NCI-H1930 (cell line): ENCODE results near the gene UBTD1.
A peak's percentile ranks its signal among the peaks of the same experiment; 100 is the strongest.

Source experiments
- DNase-seq, 2 experiments: peaks; one replicate each; lab custom pipeline; 2025; lab: John Stamatoyannopoulos, UW

Gene UBTD1

GRCh38 chr10:97482381-97482780, 16.3 kb upstream of the UBTD1 start:
- no peak for DNase-seq

GRCh38 chr10:97483506-97483905, 15.2 kb upstream of the UBTD1 start:
- DNase-seq: no peak

- DNase-seq: no peak
Measured at GRCh38 chr10:97483921-97484320, 14.8 kb upstream of the UBTD1 start.

GRCh38 chr10:97485647-97486281, 13.0 kb upstream of the UBTD1 start:
- DNase-seq: no peak

DNA sequence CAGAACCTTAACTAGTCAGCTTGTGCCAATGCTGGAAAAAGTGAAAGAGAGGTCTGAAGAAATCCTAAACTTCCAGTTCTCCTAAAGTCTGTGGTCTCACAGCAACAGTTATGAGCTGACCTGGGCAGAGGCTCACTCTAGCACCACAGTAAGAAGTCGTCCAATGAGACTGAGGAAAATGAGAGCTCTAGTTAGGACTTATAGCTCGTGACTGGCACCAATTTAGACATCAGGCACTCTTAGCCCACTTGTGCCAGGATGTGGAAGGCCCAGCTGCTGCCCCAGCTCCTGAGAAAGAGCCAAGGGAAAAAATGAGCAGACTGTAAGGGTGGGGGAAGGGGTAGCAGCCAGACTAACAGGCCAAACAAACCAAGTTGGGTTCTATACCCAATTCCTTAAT, 8.1 kb upstream of the UBTD1 start:
- no peak for DNase-seq

DNA sequence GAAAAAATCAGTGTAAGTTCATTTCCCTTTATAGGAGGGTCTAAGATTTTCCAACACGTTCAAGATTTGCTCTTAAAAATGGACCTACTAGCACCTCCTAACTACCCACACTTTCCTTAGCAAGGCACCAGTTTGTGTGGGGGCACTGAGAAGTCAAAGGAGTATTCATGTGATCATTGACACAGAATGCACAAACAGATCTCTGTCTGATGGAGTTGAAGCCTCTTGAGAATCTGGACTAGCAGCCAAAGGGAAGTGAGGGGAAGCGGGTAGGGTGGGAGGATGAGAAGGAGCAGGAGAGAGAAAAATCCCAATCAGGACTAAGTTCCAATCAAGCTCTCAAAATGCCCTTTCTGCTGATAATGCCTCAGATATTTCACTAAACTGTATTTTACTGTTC, 4.6 kb upstream of the UBTD1 start:
- no peak for DNase-seq

DNA sequence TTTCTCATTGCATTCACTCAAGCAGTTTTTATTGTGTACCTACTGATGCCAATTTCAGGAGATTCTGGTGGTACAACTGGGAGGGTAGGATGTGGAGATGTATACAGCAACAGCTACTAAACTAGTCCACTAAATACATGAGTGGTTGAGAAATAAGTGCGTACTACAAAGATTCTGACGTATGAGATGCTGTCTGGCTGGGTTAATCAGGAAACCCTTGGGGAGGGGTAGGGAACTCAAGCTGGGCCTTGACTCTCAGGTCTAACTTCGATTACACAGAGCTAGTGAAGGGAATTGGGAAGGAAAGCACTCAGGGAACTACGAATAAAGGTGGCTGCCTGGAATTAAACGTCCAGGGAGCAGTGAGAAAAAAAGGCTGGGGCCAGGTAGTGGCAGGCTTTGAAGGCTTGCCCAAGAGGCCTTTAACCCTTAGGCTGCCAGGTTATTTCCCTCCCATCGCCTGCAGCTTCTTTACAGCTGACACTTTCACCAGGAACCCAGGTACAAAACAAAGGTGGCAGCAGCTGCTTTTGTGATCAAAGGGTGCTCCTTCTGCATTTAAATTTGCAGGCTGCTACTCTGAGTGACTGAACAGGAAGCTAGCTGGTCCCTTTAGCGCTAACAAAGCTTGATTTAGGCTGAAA, 3.7 kb upstream of the UBTD1 start:
- no peak for DNase-seq

GRCh38 chr10:97497572-97498075, 1.1 kb upstream of the UBTD1 start:
- DNase-seq: peak in 1 of 2 experiments; percentile 17

- DNase-seq: peak; percentile 93 to 96
Measured at GRCh38 chr10:97498076-97498840, 466 bp upstream of the UBTD1 start, which contains the start of gene MMS19. Gene MMS19, minus strand, starts transcription at chr10:97498422. Its CDS starts 38 bp downstream, at chr10:97498384.

GRCh38 chr10:97499561-97500296, 1.0 kb downstream of the UBTD1 start:
- no peak for DNase-seq

DNA sequence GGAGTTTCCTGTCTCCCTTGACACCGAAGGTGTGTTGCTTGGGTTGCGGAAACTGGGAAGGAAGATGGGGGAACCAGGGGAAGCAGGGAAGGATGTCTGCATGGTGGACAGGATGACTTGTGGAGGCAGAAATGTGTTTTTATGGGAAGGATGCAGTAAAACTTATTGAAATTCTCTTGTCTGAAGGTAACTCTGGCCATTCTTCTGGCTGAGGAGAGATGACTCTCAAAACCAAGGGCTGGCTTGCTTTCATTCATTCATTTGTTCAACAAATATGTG, 1.5 kb downstream of the UBTD1 start:
- no peak for DNase-seq

- DNase-seq: no peak
Measured at GRCh38 chr10:97502916-97503315, 4.2 kb downstream of the UBTD1 start.

DNA sequence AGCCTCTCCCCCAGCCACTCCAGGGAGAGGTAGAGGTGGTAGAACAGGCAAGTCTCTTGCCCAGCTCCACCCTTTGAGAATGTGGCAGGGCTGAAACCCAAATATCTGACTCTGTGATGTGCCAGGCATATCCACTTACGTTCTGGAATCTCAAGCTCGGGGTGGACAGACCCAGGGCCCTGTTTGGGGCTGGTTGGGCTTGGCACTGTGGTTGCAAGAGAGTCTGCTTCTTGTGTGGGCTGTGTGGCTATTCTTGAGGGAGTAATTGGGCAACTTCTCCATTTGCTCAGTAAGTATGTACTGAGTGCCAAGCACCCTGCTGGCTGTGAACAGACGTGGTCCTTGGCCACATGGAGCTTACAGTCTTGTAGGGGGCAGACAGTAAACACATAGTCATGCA, 4.7 kb downstream of the UBTD1 start:
- no peak for DNase-seq

- no peak for DNase-seq
Measured at GRCh38 chr10:97505152-97505551, 6.4 kb downstream of the UBTD1 start.

DNA sequence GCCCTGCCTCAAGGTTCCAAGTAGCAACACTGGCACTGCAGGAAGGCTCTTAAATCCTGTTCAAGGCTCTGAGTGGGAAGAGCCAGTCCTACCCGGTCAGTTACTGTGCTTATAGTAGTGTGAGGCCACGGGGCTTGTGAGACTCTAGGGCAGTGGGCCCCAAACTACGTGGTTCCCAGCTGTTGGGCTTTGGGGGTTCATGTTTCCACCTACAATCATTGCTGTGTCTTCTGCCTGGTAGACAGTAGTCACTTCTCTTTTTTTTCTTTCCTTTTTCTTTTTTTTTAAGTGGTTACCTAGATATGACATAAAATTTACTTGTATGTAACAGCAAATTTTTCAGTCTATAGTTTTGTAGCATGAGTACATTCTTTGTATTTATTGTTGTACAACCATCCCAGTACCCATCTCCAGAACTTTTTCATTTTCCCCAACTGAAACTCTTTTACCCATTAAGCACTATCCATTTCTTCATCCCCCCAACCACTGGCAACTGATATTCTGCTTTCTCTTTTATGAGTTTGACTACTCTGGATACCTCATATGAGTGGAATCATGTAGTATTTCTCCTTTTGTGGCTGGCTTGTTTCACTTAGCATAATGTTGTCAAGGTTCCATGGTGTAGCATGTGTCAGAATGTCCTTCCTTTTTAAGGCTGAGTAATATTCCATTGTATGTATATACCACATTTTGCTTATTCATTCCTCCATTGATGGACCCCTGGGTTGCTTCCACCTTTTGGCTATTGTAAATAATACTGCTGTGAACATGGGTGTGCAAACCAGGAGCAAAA, 7.7 kb downstream of the UBTD1 start:
- DNase-seq: no peak

- DNase-seq: no peak
Measured at GRCh38 chr10:97508342-97508741, 9.6 kb downstream of the UBTD1 start.

GRCh38 chr10:97509120-97509680, 10.5 kb downstream of the UBTD1 start:
- DNase-seq: no peak

- no peak for DNase-seq
Measured at GRCh38 chr10:97510686-97511085, 12.0 kb downstream of the UBTD1 start.

GRCh38 chr10:97511711-97512440, 13.2 kb downstream of the UBTD1 start:
- DNase-seq: no peak

GRCh38 chr10:97512993-97513392, 14.3 kb downstream of the UBTD1 start:
- DNase-seq: no peak

DNA sequence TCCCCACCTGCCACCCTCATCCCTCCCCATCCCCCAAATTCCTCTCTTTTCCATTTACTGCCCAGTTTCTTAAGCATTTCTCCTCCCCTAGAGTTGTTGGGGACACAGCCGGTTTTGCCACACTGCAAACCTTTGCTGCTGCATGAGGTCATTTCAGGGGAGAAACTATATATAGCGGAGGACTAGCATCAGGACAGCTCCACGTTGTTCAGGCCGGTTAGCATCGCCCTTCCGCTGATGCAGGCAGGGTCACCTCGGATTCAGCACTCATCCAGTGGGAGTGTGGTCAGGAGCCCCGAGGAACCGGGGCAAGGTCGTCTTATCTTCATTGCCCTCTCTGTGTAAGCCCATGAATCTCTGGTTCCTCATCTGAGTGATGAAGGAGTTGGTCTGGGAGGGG, 15.6 kb downstream of the UBTD1 start:
- DNase-seq: no peak
